HG02938 (cell line): ENCODE results near the gene ASB6.
"Not testable (repeated sequence)": the region's sequence is repeated elsewhere in the genome, so short reads cannot be mapped to it uniquely, and the experiment has no call there.

Experiments used
- ATAC-seq: cut with Tn5 transposase; IDR thresholded peaks from one replicate; pipeline ENCODE4 v1.9.1; 2021; ENCODE audit warnings: mild to moderate bottlenecking, moderate library complexity; ENCODE audit not compliant: unreplicated experiment

Gene ASB6

DNA sequence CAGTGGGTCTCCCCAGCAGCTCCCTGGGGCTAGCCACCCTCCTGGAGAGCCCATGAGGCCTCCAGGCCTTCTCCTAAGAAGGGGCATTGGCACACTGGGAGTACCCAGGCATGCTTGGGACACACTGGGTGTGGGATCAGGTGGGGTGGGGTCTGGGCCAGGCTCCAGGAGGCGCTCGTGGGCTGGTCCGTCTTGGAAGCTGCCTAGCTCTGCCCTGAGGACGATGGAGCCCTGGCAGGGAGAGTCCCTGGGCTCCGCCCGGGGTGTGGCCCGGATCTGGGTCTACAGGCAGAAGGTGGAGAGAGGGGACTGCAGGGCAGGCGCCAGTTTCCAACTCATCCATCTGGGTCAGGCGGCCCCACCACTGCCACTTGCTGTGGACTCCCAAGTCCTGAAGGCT is 25.9 kb upstream of the ASB6 start:
- ATAC-seq, result no peak

DNA sequence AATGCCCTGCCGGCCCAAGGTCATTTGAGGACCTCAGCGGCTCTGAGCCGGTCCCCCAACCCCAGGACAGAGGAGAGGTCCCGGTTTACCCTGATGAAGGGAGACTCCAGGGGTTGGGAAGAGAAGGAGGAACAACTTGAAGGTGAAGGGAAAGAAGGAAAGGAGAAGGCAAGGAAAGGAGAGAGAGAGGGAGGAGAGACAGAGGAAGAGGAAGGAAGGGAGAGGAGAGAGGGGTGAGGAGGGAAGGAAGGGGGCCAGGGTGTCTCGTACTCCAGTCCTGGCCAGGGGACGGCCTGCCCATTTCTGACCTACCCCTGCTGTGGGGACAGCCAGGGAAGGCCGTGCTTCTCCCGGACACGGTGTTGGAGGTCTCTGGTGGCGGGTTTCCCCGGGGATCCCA is 25.4 kb upstream of the ASB6 start:
- no peak for ATAC-seq

DNA sequence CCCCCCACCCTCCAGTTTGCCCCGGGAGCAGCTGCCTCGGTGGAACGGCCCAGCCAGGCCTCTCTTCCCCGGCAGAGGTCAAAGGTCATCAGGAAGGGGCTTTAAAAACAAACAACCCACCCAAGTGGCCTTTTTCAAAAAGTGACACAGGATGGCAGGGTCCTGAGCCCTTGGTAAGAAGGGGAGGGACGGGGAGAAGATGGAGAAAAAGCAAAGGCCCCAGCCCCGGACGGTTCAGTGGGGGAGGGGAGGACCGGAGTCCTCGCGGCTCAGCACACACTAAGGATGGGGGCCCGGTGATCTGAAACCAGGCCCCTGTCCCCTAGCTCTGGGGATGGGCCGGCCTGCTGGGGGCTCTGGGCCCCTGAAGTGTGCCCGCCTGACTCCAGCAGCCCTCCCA is 24.6 kb upstream of the ASB6 start:
- no peak for ATAC-seq

DNA sequence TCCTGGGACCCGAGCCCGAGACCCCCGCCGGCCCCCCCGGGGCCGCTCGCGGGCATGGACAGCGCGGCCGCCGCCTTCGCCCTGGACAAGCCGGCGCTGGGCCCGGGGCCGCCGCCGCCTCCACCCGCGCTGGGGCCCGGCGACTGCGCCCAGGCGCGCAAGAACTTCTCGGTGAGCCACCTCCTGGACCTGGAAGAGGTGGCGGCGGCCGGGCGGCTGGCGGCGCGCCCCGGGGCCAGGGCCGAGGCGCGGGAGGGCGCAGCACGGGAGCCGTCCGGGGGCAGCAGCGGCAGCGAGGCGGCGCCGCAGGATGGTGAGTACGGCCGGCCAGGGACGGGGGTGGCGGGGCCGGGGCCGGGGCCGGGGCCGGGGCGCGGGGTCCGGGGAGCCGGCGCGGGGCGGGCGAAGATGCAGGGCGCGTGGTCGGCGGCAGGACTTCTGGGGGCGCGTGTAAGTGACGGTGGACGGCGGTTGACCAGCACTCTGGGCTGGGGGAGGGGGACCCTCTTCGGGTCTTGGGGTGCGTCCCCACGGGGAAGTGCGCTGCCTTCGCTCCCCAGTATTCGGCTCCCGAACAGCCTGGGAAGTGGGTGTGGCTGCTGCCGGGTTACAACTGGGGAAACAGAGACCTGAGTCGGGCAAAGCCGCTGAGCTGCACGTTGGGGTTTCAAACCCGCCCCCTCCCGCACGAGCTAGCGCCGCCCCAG is 24.0 kb upstream of the ASB6 start:
- ATAC-seq, result no peak

DNA sequence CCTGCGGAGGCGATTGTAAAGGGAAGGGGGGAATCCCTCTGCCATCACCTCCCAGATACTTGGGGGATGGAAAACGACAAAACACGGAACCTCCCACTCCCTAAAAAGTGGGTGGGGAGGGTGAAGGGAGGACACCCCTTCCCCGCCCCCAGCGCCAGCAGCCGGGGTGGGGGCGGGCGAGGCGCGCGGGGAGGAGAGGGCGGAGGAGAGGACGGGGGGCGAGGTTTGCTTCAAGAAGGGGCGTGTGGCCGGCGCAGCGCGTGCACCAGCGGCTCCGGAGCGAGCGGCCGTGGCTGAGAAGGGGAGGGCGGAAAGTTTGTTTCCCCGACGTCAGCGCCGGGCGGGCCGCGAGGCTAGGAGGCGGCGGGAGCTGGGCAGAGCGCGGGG is 23.4 kb upstream of the ASB6 start, which contains the start of gene PRRX2:
Gene PRRX2, plus strand, starts transcription at position 259 of the 387 bp plus-strand sequence. CDS start 221 bp downstream, outside the sequence.
- ATAC-seq, result no peak

DNA sequence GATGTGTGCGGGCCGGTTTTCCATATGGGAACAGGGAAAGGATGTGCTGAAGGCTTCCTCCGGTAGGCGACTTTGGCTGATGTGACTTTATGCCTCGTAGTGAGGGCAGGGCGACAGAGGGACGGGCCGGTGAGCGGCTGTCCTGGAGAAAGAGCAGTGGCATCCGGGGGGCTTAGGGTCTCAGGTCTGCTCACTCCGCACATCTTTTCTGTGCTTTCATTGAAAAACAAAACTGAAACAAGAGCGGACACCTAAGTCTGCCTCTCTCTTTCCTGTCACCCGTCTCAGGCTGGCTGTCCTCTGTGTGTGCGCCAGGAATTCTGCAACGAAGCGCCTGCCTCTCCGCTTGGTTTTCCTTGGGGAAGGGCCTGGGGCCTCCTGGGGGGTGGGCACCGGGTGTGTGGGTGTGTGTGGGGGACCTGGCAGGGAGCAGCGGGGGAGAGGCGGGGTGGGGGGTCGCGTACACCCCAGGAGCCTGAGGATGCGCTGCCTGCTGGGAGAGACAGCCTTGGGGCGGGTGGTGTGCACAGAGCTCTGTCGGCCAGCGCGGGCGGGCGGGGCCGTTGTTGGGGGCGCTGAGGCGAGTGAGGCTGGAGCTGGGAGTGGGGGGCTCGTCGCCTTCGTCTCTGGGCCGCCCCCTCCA is 22.9 kb upstream of the ASB6 start:
- ATAC-seq, result no peak

DNA sequence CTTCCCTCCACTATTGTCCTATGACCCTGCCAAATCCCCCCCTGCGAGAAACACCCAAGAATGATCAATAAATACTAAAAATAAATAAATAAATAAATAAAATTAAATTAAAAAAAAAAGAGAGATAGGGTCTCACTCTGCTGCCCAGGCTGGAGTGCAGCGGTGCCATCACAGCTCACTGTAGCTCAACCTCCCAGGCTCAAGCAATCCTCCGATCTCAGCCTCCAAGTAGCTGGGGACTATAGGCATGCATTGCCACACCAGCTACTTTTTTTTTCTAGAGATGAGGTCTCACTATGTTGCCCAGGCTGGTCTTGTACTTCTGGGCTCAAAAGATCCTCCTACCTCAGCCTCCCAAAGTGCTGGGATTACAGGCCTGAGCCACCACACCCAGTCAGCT is 20.3 kb upstream of the ASB6 start:
- ATAC-seq, result not testable (repeated sequence)

DNA sequence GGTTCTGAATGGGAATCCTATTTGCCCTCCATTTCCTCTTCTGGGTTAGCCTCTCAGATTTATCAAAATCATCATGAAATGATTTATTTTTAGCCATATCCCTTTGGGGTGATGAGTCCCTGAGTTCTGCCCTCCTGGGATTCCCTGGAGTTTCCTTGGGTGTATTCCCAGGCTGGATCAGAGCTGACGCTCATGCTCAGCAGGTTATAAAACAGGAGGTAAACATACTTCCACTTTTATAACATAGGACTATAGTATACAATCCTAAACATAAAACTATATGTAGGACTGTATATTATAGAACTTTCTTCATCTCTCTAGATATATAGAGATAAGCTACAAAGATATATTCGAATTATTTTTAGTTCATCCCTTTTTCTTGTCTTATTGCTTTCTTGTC is 19.1 kb upstream of the ASB6 start:
- ATAC-seq, result no peak

DNA sequence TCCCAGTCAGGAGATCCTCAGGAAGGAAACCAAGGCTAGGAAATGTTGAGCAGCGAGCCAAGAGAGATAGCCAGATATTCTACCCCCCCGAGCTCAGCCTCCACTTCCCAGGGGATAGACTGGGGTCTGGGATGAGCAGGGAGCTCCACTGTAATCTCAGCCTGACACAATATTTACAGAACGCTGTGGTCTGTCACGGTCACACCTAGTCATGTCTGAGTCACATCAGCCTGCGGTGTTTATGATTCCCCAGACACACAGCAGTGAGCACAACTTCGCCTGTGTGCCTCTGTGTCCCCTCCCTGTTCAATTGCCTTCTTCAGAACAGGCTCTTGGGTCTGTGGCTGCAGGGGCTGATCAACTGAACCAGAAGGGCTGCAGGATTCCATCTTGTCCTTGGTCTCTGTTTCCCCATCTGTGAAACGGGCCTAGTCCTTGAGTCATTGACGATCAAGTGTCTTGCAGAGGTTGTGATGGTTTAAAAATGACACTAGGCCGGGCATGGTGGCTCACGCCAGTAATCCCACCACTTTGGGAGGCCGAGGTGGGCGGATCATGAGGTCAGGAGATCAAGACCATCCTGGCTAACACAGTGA is 14.9 kb upstream of the ASB6 start:
- no peak for ATAC-seq

DNA sequence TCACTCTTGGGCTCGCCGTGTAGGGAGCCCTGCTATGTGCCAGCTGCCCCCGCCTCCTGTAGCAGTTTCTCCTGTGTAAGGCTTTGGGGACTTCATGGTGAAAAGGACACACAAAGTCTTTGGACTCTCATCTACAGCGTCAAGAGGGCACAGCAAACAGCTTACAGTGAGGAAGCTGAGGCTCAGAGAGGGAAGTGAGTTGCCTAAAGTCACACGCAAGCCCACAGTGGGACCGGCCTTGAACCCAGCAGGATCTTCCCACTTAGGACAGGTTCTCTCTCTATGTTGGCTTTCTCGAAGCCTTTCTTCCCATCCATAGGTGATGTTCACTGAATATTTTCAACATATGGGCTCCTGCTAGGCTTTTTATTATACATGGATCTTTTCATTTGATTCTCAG is 13.7 kb upstream of the ASB6 start:
- no peak for ATAC-seq

DNA sequence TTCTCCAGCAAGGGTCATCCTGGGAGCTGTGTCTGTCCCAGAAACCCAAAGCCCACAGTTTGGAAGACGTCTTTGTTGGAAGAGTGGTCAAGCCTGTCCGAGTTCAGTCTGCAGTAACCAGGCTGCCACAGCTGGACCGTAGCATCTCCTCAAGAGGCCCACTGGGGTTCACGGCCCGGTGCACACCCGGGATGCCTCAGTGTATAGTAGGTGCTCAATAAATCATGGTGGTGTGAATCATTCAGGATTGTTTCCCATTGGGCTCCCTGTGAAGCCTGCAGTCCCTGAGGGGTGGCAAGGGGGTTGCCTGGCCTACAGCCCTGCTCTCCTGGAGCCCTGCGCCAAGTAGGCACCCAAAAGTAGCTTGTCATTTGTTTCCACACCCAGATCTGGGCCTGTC is 13.2 kb upstream of the ASB6 start:
- no peak for ATAC-seq

DNA sequence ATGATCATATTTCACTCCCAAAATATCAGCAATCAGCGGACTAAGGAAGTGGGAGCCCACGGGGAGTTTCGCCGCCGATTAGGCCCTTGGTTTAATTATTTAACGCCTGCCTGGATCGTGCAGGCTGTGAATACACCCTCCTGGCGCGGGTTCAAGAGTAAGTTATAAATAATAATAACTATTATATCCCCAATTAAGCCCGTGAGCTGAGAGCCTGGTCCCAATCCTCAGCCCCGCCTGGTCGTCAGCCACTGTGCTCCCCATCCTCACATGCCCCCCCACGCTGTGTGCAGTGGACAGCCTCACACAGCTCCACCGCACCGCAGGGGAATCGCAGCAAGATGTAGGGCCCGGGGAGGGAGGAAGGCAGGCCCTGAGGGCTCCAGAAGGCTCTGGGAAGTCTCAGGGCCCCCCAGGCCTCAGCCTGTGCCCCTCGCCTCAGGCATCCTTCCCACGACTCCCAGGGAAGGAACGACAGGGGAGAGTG is 12.6 kb upstream of the ASB6 start:
- no peak for ATAC-seq

DNA sequence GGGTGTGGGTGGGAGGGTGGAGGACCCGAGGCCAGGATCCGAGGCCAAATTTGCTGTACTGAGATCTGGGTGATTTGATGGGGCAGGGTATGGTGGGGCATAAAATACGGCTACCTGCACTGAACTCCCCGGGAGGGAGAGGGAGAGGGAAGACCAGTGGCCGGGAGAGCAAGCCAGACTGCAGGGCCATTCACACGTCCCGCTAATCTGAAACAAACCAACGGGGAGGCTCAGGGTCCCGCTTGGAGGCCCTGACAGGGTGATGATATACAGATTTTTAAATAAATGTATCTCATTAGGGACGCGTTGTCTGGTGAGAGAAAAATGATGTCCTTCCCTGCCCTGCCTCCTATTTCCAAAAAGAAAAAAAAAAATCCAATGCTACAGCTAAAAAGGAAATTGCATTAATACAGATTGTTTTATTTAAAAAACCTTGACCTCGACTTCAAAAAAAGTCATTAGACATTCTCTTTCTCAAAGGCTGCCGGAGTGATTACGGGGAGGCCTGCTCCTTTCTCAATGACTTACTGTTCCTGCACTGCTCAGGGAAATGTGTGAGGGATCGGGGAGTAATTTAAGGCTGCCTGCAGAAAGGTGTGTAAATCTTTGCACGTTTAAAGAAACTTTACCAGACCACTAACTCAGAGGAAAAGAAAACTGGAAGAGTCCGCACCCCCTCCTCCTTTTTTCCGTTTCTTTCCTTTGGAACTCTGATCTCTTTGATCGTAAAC is 12.0 kb upstream of the ASB6 start:
- no peak for ATAC-seq

DNA sequence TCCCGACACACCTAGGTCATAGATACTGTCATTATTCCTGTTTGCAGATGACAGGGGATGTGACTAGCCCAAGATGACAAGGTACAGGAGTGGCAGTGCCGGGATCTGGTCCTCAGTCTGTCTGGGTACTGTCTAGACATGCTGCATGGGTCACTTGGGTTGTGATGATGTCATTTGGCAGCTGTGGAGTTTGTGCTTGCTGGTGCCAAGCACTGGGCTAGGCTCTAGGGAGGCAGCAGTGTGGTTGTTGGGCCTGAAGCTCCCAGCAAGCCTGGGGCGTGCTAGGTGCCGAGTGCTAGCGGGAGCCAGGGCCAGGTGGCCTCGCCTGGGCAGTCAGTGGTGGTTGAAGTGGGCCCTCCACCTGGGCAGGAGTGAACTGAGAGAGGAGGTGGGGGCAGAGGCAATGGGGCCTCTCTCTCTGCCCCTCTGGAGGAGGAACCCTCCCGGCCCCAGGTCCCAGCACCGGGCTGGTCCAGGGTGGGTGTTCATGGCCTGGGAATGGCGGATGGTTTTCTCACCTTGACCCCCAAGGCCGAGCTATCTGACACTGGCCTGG is 8.8 kb upstream of the ASB6 start:
- ATAC-seq, result no peak

DNA sequence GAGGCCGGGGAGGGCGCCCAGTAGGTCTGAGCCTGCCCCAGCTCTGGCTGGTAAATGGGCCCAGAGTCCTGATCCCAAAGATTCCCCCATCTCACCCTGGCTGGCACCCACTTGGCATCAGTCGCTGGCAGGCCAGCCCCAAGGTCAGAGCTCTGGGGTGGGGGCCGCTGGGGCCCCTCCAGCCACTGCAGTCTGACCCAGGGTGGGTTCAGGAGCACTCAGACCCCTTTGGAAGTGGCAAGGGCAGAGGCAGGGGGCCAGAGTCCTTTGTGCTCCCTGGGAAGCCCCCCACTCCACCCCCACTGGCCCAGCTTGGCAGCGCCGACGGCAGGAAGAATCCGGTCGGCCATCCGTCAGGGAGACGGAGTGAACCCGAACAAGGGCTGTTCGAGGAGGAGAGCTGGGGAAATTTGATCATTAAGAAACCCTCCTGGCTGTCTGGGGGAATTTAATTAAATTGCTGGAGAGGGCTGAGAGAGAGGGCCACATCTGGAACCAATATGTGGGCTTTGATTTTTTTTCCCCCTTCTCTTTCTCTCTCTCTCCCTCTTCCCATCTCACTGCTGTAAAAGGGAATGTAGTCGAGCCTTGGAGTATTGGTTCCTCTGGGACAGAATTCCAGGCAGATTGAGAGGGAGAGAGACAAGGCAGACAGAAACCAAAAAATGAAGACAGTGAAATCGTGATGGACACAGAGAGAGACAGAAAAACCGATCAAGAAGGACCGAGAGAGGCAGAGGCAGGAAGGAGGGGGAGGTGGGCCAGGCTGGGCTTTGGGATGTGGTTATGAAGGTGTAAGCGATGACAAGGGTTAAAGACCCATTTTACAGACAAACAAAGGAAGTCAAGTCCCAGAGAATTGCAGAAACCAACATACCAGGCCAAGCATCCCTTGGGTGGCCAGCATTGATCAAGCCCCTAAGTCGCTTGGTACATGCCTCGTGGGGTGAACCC is 8.1 kb upstream of the ASB6 start:
- ATAC-seq, result no peak

DNA sequence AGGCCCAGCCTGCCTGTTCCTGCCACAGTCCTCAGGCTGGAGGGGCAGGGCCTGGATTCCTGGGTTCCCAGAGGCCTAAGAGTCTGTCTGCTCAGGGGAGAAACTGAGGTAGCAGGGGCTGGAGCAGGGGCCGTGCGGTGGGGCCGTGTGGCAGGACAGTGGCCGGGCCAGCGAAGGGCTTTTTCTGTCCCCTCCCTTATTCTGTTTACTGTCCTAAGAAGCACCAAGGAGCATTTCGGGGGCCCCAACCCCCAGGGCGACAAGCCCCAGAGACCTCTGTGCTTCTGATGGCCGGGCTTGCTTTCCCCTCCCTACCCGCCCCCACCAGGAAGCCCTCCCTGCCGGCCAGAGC is 6.8 kb upstream of the ASB6 start:
- ATAC-seq, result no peak

DNA sequence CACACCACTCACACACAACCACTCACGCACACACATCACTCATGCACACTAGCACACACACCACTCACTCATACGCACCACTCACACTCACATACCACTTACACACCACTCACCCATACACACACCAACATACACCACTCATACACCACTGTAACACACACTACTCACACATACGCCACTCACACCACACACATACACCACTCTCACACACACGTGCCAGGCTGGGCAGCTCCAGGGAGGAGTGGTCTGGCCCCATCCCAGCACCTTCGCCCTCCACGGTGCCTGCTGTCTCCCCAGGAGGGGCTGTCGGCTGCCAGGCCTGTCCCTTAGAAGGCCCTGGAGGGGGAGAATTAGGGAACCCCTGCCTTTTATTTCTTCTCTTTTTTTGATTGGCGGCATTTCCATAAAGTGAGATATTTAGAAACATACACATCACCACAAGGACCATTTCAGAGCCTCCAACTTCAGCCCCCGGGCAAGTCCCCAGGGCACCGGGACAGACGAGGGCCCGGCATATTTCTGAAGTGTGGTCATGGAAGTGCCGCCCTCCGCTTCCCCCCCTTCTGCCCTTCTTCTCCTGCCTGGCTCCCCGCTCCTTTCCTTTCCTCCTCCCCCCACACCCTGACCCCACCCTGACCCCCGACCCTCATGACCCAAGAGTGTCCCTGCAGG is 6.3 kb upstream of the ASB6 start:
- ATAC-seq, result no peak

DNA sequence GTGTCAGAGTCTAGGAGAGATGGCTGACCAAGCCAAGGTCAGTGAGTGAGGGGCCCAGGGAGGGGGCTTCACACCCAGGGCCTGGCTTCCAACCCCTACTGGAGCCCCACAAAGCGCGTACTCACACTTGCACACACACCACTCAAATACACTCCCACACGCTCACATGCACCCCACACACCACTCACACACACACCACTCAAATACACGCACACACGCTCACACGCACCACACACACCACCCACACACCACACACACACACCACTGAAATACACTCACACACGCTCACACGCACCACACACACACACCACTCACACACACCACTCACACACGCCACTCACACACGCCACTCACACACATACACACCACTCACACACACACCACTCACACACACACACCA is 5.7 kb upstream of the ASB6 start:
- ATAC-seq, result no peak

DNA sequence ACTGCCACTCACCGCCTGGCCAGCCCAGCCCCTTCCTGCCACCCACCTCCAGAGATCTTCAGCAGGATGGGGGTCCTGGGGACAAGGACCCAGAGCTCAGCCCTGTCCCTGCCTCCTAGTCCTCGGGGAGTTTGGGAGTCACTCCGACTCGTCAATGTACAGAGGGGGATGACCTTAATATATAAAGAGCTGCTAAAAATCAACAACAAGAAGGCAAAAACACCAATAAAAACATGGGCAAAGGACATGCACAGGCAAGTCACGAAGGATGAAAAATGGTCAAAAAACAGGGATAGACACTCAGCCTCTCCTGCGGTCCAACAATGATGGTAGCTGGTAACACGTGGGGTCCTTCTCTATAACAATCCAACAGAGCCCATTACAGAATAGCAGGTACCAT is 4.7 kb upstream of the ASB6 start:
- no peak for ATAC-seq

DNA sequence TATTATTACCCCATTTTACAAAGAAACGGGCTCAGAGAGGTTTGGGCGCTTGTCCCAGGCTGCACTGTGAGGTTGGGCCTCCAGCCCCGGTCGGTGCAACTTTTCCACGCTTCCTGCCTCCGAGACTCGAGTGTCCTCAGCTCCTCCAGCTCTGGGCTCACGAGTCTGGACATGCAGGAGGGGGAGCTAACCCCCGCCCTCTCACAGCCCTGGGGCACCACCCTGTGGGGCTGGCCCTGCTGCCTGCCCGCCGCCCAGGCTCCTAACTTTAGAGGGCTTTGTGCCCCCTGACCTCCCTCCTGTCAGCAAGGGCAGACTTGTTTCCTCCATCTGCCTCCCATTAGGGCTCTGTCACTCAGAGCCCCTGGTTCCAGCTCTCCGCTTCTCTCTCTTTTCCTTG is 4.3 kb upstream of the ASB6 start:
- no peak for ATAC-seq
